Smooth muscle cell (in vitro differentiated cells): ENCODE data around the gene MTMR8. TPM values are rescaled to one million over a fixed set of nuclear protein-coding genes. Genes with fewer than 3 reads are reported as not detected.

Experiments
- DNase-seq: peaks from one replicate; lab custom pipeline; 2025; ENCODE audit not compliant: unreplicated experiment; lab: John Stamatoyannopoulos, UW
- H2AFZ ChIP-seq: fragments of 200-600 bp; sonication (generic); 2 replicates; pipeline ENCODE4 v1.6.0; 2016; ENCODE audit warnings: antibody characterized with exemption, low read depth, mild to moderate bottlenecking
- H3F3A ChIP-seq: fragments of 200-600 bp; sonication (generic); 2 replicates; pipeline ENCODE4 v1.6.0; 2017; ENCODE audit warnings: antibody characterized with exemption, low read depth
- H3K27ac ChIP-seq: fragments of 200-600 bp; sonication (generic); 2 replicates; pipeline ENCODE4 v1.5.1; 2016; ENCODE audit warnings: low read depth, mild to moderate bottlenecking
- H3K27me3 ChIP-seq: fragments of 200-600 bp; sonication (generic); 2 replicates; pipeline ENCODE4 v1.6.1; 2016; ENCODE audit warnings: low read depth, mild to moderate bottlenecking
- H3K36me3 ChIP-seq: fragments of 200-600 bp; sonication (generic); 2 replicates; pipeline ENCODE4 v1.5.1; 2016; ENCODE audit warnings: low read depth
- H3K4me1 ChIP-seq: fragments of 200-600 bp; sonication (generic); 2 replicates; pipeline ENCODE4 v1.5.1; 2016; ENCODE audit warnings: low read depth
- H3K4me2 ChIP-seq: fragments of 200-600 bp; sonication (generic); 2 replicates; pipeline ENCODE4 v1.6.0; 2016; ENCODE audit warnings: mild to moderate bottlenecking
- H3K4me3 ChIP-seq: fragments of 200-600 bp; sonication (generic); 2 replicates; pipeline ENCODE4 v1.5.1; 2016; ENCODE audit warnings: mild to moderate bottlenecking
- H3K79me2 ChIP-seq: fragments of 200-600 bp; sonication (generic); 2 replicates; pipeline ENCODE4 v1.6.0; 2016; ENCODE audit warnings: low read depth, mild to moderate bottlenecking
- H3K9ac ChIP-seq: fragments of 200-600 bp; sonication (generic); 2 replicates; pipeline ENCODE4 v1.6.0; 2016; ENCODE audit warnings: low read depth
- H3K9me3 ChIP-seq: fragments of 200-600 bp; sonication (generic); replicated peaks from 2 replicates; pipeline ENCODE4 v1.5.1; 2016; ENCODE audit warnings: low read depth
- H4K20me1 ChIP-seq: fragments of 200-600 bp; sonication (generic); 2 replicates; pipeline ENCODE4 v1.6.0; 2016; ENCODE audit warnings: low read depth
- CTCF ChIP-seq: fragments of 200-600 bp; sonication (generic); IDR thresholded peaks from 2 replicates; pipeline ENCODE4 v1.5.1; 2017; ENCODE audit warnings: borderline replicate concordance, mild to moderate bottlenecking, antibody characterized with exemption; ENCODE audit not compliant: insufficient read depth, poor library complexity, severe bottlenecking
- WGBS: methylation state at CpG from one replicate; pipeline ENCODE4 v1.1.7; 2016; ENCODE audit warnings: low lambda C conversion rate; 5-methylcytosine and 5-hydroxymethylcytosine counted together
- polyA plus RNA-seq: library from polyadenylated mRNA; unstranded; fragments of >200 nt; fragmentation: Nextera tagmentation; extraction: Ambion mirVana; gene quantifications from 2 replicates; pipeline ENCODE4 v1.2.1, GENCODE V29; 2016
- total RNA-seq: library from RNA; depleted of rRNA; stranded (reverse); fragments of >200 nt; gene quantifications from 2 replicates; pipeline ENCODE4 v1.2.3, GENCODE V29; 2014

Gene MTMR8
- 0.58 TPM in 1 of 2 replicates, not detected in the other for total RNA-seq
- polyA plus RNA-seq, result 0.43 TPM in 1 of 2 replicates, not detected in the other

- no peaks in the 10 kb centered on the region for H3K27me3 ChIP-seq
- H2AFZ ChIP-seq, result peak within 1 kb of the TSS; percentile 80
- H3F3A ChIP-seq, result no peaks in the 10 kb centered on the region
- H3K79me2 ChIP-seq, result no peaks in the 10 kb centered on the region
- no peaks in the 10 kb centered on the region for H4K20me1 ChIP-seq
- TF ChIP-seq CTCF, result no peak
- no peaks in the 10 kb centered on the region for H3K4me1 ChIP-seq
- DNase-seq, result peak; percentile 3
- H3K4me2 ChIP-seq, result peak within 1 kb of the TSS; percentile 89
- no peak within 1 kb of the TSS for H3K9ac ChIP-seq
- no peaks in the 10 kb centered on the region for H3K9me3 ChIP-seq
- peak within 1 kb of the TSS; percentile 58 for H3K4me3 ChIP-seq
- WGBS, result 37% methylated on average over 39 of the region's 40 CpGs
- H3K27ac ChIP-seq, result no peak within 1 kb of the TSS
- H3K36me3 ChIP-seq, result no peaks in the 10 kb centered on the region
Observed at GRCh38 chrX:64394874-64395567, at the start of gene MTMR8. Gene MTMR8, minus strand, starts transcription at chrX:64395452. Its CDS starts 89 bp downstream, at chrX:64395363.

GRCh38 chrX:64439551-64439950 lies 44.3 kb upstream of the MTMR8 start:
- Histone ChIP-seq H2AFZ (no peak overlapping the region), H3F3A (no peaks in the 10 kb centered on the region), H3K27me3 (no peaks in the 10 kb centered on the region), H3K79me2 (no peaks in the 10 kb centered on the region), H3K36me3 (no peaks in the 10 kb centered on the region), H3K27ac (no peak overlapping the region), H3K4me2 (no peak overlapping the region), H3K4me3 (no peak overlapping the region), H3K9ac (no peak overlapping the region), H3K4me1 (no peaks in the 10 kb centered on the region), H4K20me1 (no peaks in the 10 kb centered on the region), H3K9me3 (no peaks in the 10 kb centered on the region)
- 88% methylated on average over 2 of the region's 2 CpGs for WGBS
- no peak for DNase-seq
- no peak for TF ChIP-seq CTCF

- H3K9ac ChIP-seq, result no peak overlapping the region
- H2AFZ ChIP-seq, result no peak overlapping the region
- H3K27ac ChIP-seq, result no peak overlapping the region
- TF ChIP-seq CTCF, result no peak
- H3K36me3 ChIP-seq, result no peaks in the 10 kb centered on the region
- no peaks in the 10 kb centered on the region for H3K79me2 ChIP-seq
- H3K4me1 ChIP-seq, result no peaks in the 10 kb centered on the region
- no peaks in the 10 kb centered on the region for H4K20me1 ChIP-seq
- H3K4me3 ChIP-seq, result no peak overlapping the region
- no peaks in the 10 kb centered on the region for H3K9me3 ChIP-seq
- WGBS, result 86% methylated on average over 1 of the region's 1 CpG
- no peaks in the 10 kb centered on the region for H3F3A ChIP-seq
- no peak for DNase-seq
- H3K27me3 ChIP-seq, result no peaks in the 10 kb centered on the region
- H3K4me2 ChIP-seq, result no peak overlapping the region
Observed at GRCh38 chrX:64437665-64438064, 42.4 kb upstream of the MTMR8 start.

- Histone ChIP-seq H3K9me3 (no peaks in the 10 kb centered on the region), H3F3A (no peaks in the 10 kb centered on the region), H3K36me3 (no peaks in the 10 kb centered on the region), H3K27me3 (no peaks in the 10 kb centered on the region), H2AFZ (no peak overlapping the region), H4K20me1 (no peaks in the 10 kb centered on the region), H3K9ac (no peak overlapping the region), H3K79me2 (no peaks in the 10 kb centered on the region), H3K27ac (no peak overlapping the region), H3K4me3 (no peak overlapping the region), H3K4me2 (no peak overlapping the region), H3K4me1 (no peaks in the 10 kb centered on the region)
- DNase-seq, result no peak
- 76% methylated on average over 5 of the region's 5 CpGs for WGBS
- no peak for TF ChIP-seq CTCF
Observed at GRCh38 chrX:64437218-64437617, 42.0 kb upstream of the MTMR8 start.
